ENCODE results near the gene MPHOSPH9.

MPHOSPH9 gene

DNA sequence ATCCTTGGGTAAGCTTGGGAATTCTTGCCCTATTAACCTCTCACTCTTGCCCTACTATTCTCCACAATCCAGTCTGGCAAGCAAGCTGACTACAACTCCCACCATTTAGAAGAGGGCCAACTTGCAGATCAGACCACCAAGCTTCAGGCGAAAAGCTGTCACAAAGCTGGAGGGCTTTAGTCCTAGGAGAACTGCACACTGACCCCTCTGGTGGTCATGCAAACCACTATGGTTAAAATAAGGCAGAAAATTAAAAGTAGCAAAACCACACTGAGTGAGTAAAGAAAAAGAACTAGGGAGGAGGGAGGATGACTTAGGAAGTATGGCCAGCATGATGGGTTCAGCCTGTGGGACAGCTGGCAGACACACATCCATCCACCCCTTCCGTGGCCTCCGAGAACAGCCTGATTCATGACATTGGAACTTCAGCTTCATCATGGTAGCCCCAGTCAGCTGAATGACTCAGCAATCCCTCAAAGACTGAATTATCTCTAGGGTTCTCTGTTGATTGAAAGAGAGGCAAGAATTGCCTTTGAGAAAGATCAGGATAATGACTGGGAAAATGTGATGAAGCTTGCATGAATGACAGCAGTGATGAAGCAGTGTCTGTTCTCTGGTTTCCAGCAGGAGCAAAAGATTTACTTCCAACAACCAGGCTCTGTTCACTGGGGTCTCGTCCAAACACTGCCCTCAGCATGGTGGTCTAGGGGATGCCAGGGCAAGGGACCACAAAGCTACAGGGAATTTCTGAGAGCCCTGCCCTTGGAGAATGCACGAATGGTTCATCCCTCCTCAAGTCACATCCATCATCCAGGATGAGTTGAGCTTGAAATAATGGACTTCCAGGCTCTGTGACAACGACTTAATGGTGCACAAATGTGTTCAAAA is 106.4 kb downstream of the MPHOSPH9 start:
- DNase-seq (ENCODE audit: low spot score) = no peak

DNA sequence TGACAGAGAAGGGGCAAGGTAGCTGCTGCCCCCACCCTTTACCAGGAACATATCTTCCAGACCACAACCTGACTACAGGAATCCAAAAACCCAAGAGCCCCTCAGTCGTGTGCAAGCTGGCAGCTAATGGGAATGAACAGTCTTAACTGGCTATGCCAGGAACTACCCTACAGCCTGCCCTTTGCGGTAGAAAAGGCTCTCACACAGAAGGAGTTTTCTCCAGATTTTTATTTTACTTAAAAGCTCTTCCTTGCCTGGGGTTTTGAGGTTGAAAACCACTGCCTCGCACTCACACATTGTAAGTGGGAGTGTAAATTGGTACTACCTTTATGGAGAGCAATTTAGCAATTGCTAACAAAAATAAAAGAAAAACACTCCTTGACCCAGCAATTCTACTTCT is 110.3 kb downstream of the MPHOSPH9 start:
- DNase-seq (ENCODE audit: low spot score) = no peak

DNA sequence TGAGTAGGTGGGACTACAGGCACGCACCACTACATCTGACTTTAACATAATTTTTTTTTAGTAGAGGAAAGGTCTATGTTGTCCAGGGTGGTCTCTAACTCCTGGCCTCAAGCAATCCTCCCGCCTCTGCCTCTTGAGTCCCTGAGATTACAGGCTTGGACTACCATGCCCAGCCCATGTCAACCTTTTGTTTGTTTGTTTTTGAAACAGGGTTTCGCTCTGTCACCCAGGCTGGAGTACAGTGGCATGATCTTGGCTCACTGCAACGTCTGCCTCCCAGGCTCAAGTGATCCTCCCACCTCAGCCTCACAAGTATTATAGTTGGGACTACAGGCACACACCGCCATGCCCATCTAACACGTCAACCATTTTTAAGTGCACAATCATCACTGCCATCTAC is 111.3 kb downstream of the MPHOSPH9 start:
- DNase-seq (ENCODE audit: low spot score) = no peak

DNA sequence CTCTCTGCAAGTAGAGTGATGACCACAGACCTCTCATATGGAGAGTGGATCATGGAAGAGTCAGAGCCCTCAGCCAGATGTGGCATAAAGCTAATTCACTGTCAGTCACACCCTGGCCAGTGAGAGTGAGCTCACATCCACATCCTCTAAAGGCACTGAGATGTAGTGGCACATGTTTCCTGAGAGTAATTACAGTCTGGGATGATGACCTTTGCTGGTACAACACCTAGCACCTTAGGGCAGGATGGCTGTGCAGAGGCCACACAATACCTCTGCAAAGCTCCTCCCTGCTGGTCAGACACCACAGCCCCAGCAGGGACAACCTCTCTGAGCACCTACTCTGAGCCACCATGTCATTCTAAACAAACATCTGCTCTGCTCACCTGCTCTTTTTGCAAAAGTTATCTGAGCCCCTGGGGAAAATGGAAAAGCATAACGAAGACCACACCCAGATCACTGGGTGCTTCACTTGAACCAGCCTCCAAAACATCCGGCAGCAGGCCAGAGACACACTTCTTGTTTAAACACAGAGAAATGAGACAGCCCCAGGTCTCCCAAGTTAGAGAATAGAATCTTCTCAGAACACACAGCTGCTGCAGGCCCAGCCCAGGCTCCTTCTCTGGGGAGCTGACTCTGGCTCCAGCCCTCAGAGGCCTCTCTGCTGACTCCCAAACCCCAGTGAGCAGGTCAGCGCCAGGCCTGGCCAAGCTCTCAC is 112.3 kb downstream of the MPHOSPH9 start:
- peak; percentile 34 for DNase-seq (ENCODE audit: low spot score)

DNA sequence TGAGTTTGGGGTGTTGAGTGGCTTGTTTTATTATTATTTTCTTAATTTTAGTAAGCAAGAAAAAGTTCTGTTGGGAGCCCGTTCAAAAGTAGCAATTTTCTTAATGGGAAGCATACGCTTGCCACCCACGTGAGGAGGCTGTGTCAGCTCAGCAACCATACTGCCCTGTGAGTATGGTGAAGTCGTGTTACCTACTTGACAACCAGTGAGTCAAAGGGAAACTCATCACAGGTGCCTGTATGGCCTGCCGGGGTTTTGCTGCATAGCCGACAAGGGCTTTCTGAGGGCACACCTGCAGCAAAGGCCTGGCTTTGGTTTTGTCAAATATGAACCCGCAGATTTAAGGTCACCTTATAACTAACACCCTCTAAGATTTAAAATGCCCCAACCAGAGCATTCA is 113.1 kb downstream of the MPHOSPH9 start:
- DNase-seq (ENCODE audit: low spot score) = peak; percentile 52

DNA sequence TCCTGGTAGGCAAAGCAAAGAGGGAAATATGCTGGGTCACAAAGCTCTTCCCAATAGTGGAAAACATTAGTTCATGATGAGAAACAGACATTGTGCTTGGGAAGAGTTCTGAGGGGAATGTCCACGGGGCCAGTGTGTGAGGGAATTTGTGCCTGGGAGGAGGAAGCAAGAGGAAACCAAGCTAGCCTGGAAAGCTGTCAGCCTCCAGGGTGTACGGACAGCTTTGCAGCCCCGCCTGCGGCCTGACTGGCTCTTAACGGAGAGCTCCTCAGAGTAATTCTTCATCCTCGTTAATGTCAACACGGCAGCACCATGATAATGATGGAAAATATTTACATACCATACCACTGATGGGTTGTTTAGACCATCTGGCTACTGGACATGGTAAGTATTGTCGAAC is 114.4 kb downstream of the MPHOSPH9 start:
- no peak for DNase-seq (ENCODE audit: low spot score)

DNA sequence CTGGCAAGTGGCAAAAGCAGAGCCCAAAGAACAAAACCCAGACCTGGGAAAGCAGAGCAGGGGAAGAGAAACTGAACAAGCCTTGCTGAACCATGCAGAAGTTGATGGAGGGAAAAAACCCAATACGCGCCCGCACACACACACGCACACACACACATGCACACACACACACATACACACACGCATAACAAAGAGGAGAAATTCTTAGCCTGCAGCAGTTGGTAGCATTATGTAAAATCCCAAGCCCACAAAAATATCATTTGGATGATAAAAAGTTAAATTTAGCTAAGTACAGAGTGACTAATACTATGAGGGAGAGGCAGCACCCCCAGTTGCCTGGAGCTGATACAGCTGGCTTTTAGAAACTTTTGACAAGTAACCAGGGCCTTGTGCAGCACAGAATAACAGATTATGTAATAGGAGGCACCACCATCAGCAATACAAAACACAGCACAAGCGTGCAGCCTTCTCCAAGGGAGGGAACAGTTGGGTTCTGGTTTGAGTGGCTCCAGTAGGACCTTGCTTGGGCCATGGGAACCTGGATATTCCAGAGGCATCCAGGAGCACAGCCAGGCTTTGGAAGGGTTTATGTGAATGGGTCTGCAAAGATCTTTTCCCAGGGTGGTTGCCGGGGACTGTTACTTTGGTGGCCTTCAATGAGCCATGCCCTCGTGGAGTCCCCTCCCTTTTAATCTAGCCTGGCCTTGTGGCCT is 117.4 kb downstream of the MPHOSPH9 start:
- DNase-seq (ENCODE audit: low spot score) = peak; percentile 27

DNA sequence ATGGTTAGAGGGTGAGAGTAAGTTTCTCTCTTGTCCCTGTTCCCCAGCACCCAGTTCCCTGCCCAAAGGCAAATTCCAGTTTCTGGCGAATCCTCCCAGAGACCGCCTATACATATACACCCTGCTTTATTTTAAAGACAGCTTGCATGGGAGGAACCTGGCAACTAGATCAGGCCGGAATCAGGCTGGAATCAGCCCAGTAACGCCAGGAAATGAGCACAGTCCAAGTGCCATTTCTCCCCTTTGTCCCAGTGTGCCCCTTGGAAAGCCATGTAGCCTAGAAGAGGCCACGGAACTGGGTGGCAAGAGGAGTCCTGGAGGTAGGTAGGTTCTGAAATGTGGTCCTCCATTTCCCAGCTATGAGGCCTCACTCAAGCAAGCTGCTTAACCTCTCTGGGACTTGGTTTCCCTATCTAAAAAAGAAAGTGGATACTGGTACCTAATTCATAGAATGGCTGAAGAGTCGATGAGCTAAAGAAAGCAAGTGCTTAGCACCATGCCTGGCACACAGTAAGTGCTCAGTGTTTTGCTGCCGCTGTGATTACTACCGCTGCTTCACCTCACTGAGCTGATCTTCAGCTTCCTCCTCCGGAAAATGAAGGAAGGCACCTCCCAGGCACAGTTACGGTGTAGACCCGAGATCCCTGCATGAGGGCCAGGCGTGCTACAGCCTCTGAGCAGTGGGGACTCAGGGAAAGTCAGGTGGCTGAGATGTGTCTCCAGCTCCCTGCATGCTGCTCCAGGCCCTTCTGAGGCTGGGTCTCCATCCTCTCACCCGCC is 118.4 kb downstream of the MPHOSPH9 start:
- DNase-seq (ENCODE audit: low spot score) = no peak

DNA sequence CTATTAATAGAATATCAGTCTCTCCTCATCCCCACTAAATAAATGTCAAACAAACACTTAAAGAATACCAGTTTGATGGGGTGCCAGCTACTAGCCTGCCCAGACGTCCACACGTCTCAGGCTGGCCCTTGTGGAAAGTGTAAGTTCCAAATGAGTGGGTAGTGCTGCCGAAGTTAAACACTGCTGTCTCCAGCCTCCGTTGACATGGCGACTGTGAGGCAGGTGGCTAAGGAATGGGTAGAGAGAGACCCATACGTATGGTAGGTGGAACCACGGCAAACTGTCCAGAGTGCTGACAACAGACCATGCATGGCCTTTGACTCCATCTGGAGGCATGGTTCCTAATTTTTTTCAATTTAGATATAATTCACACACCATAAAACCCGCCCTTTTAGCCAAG is 119.9 kb downstream of the MPHOSPH9 start:
- DNase-seq (ENCODE audit: low spot score) = no peak

DNA sequence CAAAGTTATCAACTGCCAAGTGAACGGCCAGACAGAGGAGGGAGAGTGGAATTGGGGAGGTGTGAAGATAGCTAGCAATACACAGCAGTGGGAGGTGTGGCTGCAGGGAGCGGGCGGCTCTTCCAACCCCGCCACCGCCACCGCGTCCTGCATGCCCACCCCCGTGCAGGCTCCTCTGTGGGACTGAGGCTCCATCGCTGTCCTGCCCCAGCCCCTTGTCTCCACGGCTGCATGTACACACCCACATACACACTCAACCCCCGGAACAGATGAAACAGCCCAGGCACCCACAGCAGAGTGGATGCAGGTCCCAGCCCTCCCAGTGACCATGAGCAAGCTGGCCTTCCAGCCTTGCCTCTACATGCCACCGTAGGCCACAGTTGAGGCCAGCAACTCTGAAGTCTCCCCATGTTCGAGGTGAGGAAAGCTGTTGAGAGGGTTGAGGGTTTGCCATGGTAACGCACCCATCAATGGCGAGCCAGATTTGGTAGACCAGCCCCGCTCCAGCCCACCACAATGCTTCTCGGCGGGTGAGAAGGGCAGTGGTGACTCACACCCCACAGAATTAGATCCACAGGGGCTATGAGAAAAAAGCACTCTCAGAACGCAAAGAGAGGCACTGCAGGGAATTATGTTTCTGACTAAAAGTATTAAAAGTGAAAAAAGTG is 121.3 kb downstream of the MPHOSPH9 start:
- peak; percentile 32 for DNase-seq (ENCODE audit: low spot score)

DNA sequence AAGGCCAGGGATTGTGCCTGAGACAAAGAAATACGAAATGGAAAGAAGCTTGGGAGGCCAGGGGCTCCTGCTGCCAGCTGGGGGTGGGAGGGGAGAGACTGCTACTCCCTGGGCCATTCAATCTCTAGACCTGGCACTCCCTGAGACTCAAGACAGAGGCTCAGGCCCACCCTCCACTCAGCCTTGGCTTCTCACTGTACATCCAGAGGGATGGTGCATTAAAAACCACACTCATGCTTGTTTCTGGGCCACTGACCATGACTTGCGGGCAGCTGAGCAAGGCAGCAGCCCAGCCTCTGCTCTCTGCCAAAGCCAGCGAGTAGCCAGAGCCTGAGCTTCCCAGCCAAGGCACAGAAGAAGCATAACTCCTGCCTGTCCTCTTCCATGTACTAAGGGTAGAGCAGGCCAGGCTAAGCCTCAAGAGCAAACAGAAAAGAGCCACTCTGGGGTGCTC is 123.6 kb downstream of the MPHOSPH9 start:
- DNase-seq (ENCODE audit: low spot score) = no peak

DNA sequence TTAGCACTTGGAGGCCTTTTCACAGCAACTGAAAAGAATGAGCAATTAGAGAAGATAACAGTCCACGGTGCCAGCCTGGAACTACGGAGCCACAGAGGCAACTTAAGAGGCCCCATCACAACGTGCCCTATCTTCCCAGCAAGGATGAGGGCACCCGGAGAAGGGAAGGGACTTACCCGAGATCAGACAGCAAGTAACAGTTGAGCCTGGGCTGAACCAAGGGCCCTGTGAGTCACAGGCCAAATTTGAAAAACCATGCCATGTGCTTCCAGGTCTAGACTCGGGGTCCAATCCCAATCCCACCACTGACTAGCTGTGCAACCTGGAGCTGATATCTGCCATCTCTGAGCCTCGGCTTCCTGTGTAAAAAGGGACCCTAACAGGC is 124.3 kb downstream of the MPHOSPH9 start:
- DNase-seq (ENCODE audit: low spot score) = no peak

DNA sequence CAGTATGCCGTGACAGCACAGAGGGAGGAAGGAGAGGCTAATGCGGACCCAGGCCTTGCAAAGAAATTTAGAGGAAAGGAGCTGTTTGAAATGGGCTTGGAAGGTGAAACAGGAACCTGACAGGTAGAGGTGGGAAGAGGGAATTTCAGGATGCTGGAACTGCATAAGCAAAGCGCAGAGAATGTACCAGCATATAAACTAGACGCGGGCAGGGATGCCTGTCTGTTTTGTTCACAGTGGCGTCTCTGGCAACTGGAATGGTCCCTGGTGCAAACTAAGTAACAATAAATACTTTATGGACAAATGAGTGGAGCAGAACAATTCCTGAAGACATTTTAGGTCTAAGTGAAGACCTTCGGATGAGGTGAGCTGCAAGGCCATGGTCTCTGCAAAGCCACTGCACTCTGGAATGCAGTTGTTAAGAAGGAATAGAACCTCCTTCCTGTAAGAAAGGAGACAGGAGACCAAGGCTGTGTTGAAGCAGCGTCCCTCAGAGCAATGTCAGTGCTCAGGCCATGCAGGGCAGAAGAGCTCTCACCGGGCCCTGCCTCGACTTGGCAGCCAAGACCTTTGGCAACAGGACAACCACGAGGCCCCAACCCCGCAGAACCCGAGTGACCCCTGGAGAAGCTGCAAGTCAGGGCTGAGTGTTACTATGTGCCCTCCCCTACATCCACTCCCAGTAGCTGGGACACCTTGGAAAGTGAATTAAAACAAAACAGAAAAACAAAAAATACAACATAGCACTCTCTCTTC is 124.8 kb downstream of the MPHOSPH9 start:
- DNase-seq (ENCODE audit: low spot score) = no peak

DNA sequence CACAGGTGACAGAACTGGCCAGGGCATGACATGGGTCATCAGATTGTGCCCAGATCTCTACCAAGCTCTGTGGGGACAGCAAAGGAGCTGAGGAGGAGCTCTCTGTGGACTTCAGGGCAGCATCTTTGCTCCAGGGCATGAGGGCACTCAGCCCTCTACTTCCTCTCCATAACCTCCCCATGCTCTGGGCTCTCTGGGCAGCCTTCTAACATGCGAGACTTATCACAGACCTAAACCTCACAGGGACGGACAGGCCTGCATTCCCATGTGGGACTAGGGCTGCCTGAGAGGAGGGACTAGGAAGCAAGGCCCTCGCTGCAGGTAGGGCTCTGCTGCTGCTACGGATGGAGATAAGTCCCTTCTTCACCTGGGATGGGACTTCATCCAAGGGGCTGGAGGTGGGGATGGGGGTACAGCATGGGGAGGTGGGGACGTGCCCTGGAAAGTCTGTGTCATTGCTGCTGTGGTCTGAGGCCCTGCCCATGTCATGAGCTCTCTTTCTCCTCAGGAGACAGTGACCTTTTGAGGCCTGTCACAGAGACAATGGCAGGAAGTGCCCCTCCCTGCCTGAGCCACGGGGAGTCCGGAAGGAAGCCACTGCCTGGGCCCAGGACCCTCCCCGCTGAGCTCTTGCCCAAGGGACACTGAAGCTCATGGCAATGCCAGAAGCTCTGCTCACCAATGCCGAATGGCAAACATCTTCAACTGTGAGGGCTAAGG is 126.1 kb downstream of the MPHOSPH9 start:
- DNase-seq (ENCODE audit: low spot score) = peak; percentile 74

DNA sequence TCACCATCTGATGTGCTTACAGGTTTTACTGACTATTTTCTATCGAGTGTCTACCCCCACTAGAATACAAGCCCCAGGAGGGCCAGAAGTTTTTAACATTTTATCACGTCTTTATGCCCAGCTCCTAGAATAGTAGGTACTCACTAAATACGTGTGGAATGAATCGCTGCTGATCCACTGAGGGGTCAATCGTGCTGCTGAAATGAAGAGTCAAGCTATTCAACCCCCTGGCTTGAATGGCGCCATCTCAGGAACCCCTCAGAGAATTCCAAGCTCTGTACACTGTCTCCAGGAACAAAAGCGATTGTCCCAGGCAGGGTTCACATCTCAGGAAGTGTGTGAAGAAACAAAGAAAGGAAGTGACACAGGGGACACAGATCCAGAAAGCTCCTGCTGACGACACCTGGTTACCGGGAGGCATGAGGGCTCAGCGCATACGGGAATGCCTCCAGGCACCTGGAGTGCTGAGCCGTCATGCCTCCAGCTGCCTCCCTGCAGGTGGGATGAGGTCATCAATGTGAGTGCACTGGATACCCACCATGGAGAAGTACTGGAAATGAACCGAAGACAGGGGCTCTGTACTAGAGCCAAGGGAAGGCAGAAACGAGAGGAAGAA is 127.6 kb downstream of the MPHOSPH9 start:
- no peak for DNase-seq (ENCODE audit: low spot score)

DNA sequence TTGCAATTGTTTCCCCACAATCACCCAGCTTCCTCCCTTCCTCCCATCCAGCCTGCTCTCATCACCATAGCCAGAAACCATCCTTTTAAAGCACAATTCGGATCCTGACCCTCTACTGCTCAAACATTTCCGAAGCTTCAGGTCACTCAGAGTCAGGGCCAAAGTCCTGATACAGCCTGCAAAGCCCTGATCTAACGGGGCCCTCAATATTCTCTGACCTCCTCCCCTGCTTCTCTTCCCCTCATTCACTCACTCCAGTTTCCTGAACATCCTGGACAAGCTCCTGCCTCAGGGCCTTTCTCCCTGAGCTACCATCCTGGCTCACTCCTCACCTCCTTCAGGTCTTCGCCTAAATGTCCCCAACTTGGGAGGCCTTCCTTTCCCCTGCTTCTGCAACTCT is 128.1 kb downstream of the MPHOSPH9 start:
- no peak for DNase-seq (ENCODE audit: low spot score)

Data from CD4-positive, alpha-beta T cell treated with Interleukin-2 at 100 ng/mL for 4 hours (primary cell).